GM23338 (cell line): Measurements from ENCODE around the gene SH3GL2. TPM values are rescaled to one million over a fixed set of nuclear protein-coding genes. Genes with fewer than 3 reads are reported as not detected.

Source experiments
- ATAC-seq: fragments of 200-7000 bp; cut with Tn5 transposase; 3 replicates; pipeline ENCODE4 v1.9.1; 2020
- DNase-seq: peaks from one replicate; pipeline ENCODE4 v3.0.0-alpha.2; 2015; ENCODE audit warnings: low spot score
- H2AFZ ChIP-seq: fragments of 200-600 bp; sonication (generic); 2 replicates; pipeline ENCODE4 v1.8.0; 2016; ENCODE audit warnings: antibody characterized with exemption, mild to moderate bottlenecking, moderate library complexity
- H3F3A ChIP-seq: fragments of 200-600 bp; sonication (generic); replicated peaks from 2 replicates; pipeline ENCODE4 v1.8.0; 2017; ENCODE audit warnings: antibody characterized with exemption, mixed run types, low read depth
- H3K27ac ChIP-seq: fragments of 200-600 bp; sonication (generic); 2 replicates; pipeline ENCODE4 v1.6.1; 2016; ENCODE audit warnings: low read depth
- H3K27me3 ChIP-seq: fragments of 200-600 bp; sonication (generic); 2 replicates; pipeline ENCODE4 v1.8.0; 2016; ENCODE audit warnings: mild to moderate bottlenecking, mixed run types, moderate library complexity; ENCODE audit not compliant: insufficient read depth
- H3K36me3 ChIP-seq: fragments of 200-600 bp; sonication (generic); 2 replicates; pipeline ENCODE4 v1.8.0; 2016; ENCODE audit warnings: mild to moderate bottlenecking; ENCODE audit not compliant: insufficient read depth
- H3K4me1 ChIP-seq: fragments of 200-600 bp; sonication (generic); 2 replicates; pipeline ENCODE4 v1.8.0; 2016; ENCODE audit warnings: mild to moderate bottlenecking, moderate library complexity; ENCODE audit not compliant: insufficient read depth
- H3K4me2 ChIP-seq: fragments of 200-600 bp; sonication (generic); 2 replicates; pipeline ENCODE4 v1.7.1; 2017; ENCODE audit warnings: mixed run types
- H3K4me3 ChIP-seq: fragments of 200-600 bp; sonication (generic); 2 replicates; pipeline ENCODE4 v1.6.1; 2016; ENCODE audit warnings: mixed run types
- H3K79me2 ChIP-seq: fragments of 200-600 bp; sonication (generic); replicated peaks from 2 replicates; pipeline ENCODE4 v1.8.0; 2017; ENCODE audit warnings: mild to moderate bottlenecking; ENCODE audit not compliant: insufficient read depth
- H3K9me2 ChIP-seq: fragments of 200-600 bp; sonication (generic); 2 replicates; pipeline ENCODE4 v1.8.0; 2017; ENCODE audit not compliant: insufficient read depth
- H4K20me1 ChIP-seq: fragments of 200-600 bp; sonication (generic); replicated peaks from 2 replicates; pipeline ENCODE4 v1.8.0; 2017; ENCODE audit warnings: mild to moderate bottlenecking; ENCODE audit not compliant: insufficient read depth
- H3K27ac Mint-ChIP-seq: 2 replicates; pipeline ENCODE4 v1.8.0; 2020; ENCODE audit warnings: inconsistent platforms, mild to moderate bottlenecking, moderate library complexity, mixed read lengths
- H3K27me3 Mint-ChIP-seq: 3 replicates; pipeline ENCODE4 v1.8.0; 2022; ENCODE audit warnings: low read depth, mild to moderate bottlenecking, moderate library complexity, mixed read lengths, inconsistent platforms; ENCODE audit not compliant: insufficient read depth, poor library complexity
- H3K36me3 Mint-ChIP-seq: 3 replicates; pipeline ENCODE4 v1.8.0; 2021; ENCODE audit warnings: low read depth, mild to moderate bottlenecking, inconsistent platforms, moderate library complexity, mixed read lengths
- H3K4me1 Mint-ChIP-seq: 3 replicates; pipeline ENCODE4 v1.8.0; 2020; ENCODE audit warnings: mild to moderate bottlenecking, inconsistent platforms, mixed read lengths
- H3K4me3 Mint-ChIP-seq: 3 replicates; pipeline ENCODE4 v1.8.0; 2021; ENCODE audit warnings: moderate library complexity, mild to moderate bottlenecking, inconsistent platforms, mixed read lengths
- H3K9me3 Mint-ChIP-seq: 3 replicates; pipeline ENCODE4 v1.8.0; 2020; ENCODE audit warnings: moderate library complexity, mild to moderate bottlenecking, inconsistent platforms, mixed read lengths
- CREB1 ChIP-seq: fragments of 250-450 bp; sonication (Bioruptor Pico); IDR thresholded peaks from 2 replicates; pipeline ENCODE4 v1.5.0; 2020; ENCODE audit warnings: low read depth, mild to moderate bottlenecking, moderate library complexity
- CTCF ChIP-seq, 2 experiments: fragments of 200-600 bp in 1 of 2; sonication (generic) in 1 of 2; conservative IDR thresholded peaks; 2 replicates each; pipeline versions ENCODE4 v1.5.1 to v1.6.1; 2016 to 2017; ENCODE audit warnings: antibody characterized with exemption in 2 of 2, low read depth in 2 of 2, mild to moderate bottlenecking in 2 of 2, moderate library complexity in 1 of 2
- ETS1 ChIP-seq: IDR thresholded peaks from 2 replicates; pipeline ENCODE4 v1.6.1; 2016; ENCODE audit warnings: antibody characterized with exemption
- EZH2 ChIP-seq: fragments of 200-600 bp; sonication (generic); IDR thresholded peaks from one replicate; pipeline ENCODE4 v1.8.0; 2017; ENCODE audit warnings: antibody characterized with exemption, mild to moderate bottlenecking, low read depth; ENCODE audit not compliant: unreplicated experiment
- EZH2phosphoT487 ChIP-seq: fragments of 200-600 bp; sonication (generic); IDR thresholded peaks from one replicate; pipeline ENCODE4 v1.8.1; 2018; ENCODE audit warnings: antibody characterized with exemption; ENCODE audit not compliant: unreplicated experiment
- JUNB ChIP-seq: IDR thresholded peaks from one replicate; pipeline ENCODE4 v1.6.1; 2016; ENCODE audit warnings: antibody characterized with exemption; ENCODE audit not compliant: unreplicated experiment
- NANOG ChIP-seq: IDR thresholded peaks from 2 replicates; pipeline ENCODE4 v1.6.1; 2016; ENCODE audit warnings: antibody characterized with exemption, borderline replicate concordance
- POLR2AphosphoS5 ChIP-seq: IDR thresholded peaks from 2 replicates; pipeline ENCODE4 v1.6.1; 2016; ENCODE audit warnings: antibody characterized with exemption, low read depth
- STAT1 ChIP-seq: IDR thresholded peaks from one replicate; pipeline ENCODE4 v1.6.1; 2016; ENCODE audit warnings: antibody characterized with exemption; ENCODE audit not compliant: unreplicated experiment
- ZNF114 ChIP-seq: fragments of 250-450 bp; sonication (Bioruptor Pico); IDR thresholded peaks from 2 replicates; pipeline ENCODE4 v1.5.0; 2020; ENCODE audit warnings: mild to moderate bottlenecking, moderate library complexity
- ZNF331 ChIP-seq: fragments of 250-450 bp; sonication (Bioruptor Pico); IDR thresholded peaks from 2 replicates; pipeline ENCODE4 v1.5.0; 2020; ENCODE audit warnings: low read depth, mild to moderate bottlenecking, moderate library complexity
- ZNF462 ChIP-seq: fragments of 250-450 bp; sonication (Bioruptor Pico); IDR thresholded peaks from 2 replicates; pipeline ENCODE4 v1.5.0; 2020; ENCODE audit warnings: mild to moderate bottlenecking, moderate library complexity
- polyA plus RNA-seq: library from polyadenylated mRNA; unstranded; fragments of >200 nt; fragmentation: Nextera tagmentation; extraction: Ambion mirVana; gene quantifications from 2 replicates; pipeline ENCODE4 v1.2.1, GENCODE V29; 2016
- total RNA-seq: library from RNA; depleted of rRNA; stranded (reverse); fragments of >200 nt; shearing (Covaris generic); gene quantifications from 2 replicates; pipeline ENCODE4 v1.2.3, GENCODE V29; 2014
- TF ChIP-seq, protein P1 (sequence below): IDR thresholded peaks from one replicate; pipeline ENCODE4 v1.6.1; 2018; ENCODE audit warnings: antibody characterized with exemption; ENCODE audit not compliant: unreplicated experiment

Gene SH3GL2
- total and polyA plus RNA-seq, 2 experiments from 2014 or later = 5.9 to 8.6 TPM

DNA sequence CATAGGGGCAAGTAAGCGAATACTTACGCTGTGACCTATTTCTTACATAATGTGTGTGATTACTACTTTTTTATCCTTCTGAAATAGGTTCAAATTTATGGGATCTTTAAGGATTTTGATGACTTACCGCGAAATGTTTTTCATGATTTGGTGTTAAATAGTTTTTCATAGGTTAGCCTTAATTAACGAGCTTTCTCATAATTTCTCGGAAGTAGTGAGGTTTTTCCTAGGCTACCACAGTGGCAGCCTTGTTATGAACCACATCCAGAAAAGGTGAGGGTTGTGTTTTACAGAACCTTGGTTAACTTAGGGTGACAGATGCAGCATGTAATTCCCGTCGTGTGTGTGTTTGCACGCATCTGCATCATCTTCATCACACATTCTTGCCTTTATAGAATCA, 1.3 kb downstream of the SH3GL2 start:
- no peak overlapping the region for H3K27ac ChIP-seq
- no peak overlapping the region for H3K27ac Mint-ChIP-seq
- H3K4me2 ChIP-seq = peak overlapping the region; percentile 81
- TF ChIP-seq ZNF462 (CRISPR knock-in tag) (no peak), NANOG (no peak), ZNF114 (CRISPR knock-in tag) (no peak), EZH2phosphoT487 (no peak), POLR2AphosphoS5 (no peak), STAT1 (no peak), JUNB (no peak), CTCF (conservative IDR thresholded peaks at IDR 0.05; ENCODE audit: low read depth in 2 of 2) (no peak), CREB1 (no peak), EZH2 (no peak), ZNF331 (no peak), ETS1 (no peak)
- TF ChIP-seq, protein P1, sequence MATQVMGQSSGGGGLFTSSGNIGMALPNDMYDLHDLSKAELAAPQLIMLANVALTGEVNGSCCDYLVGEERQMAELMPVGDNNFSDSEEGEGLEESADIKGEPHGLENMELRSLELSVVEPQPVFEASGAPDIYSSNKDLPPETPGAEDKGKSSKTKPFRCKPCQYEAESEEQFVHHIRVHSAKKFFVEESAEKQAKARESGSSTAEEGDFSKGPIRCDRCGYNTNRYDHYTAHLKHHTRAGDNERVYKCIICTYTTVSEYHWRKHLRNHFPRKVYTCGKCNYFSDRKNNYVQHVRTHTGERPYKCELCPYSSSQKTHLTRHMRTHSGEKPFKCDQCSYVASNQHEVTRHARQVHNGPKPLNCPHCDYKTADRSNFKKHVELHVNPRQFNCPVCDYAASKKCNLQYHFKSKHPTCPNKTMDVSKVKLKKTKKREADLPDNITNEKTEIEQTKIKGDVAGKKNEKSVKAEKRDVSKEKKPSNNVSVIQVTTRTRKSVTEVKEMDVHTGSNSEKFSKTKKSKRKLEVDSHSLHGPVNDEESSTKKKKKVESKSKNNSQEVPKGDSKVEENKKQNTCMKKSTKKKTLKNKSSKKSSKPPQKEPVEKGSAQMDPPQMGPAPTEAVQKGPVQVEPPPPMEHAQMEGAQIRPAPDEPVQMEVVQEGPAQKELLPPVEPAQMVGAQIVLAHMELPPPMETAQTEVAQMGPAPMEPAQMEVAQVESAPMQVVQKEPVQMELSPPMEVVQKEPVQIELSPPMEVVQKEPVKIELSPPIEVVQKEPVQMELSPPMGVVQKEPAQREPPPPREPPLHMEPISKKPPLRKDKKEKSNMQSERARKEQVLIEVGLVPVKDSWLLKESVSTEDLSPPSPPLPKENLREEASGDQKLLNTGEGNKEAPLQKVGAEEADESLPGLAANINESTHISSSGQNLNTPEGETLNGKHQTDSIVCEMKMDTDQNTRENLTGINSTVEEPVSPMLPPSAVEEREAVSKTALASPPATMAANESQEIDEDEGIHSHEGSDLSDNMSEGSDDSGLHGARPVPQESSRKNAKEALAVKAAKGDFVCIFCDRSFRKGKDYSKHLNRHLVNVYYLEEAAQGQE = no peak
- H3K36me3 Mint-ChIP-seq = 0 out of 3 replicates have a peak, but pooled peaks cover 4% of the 10 kb centered on the region
- H3K4me3 ChIP-seq = peak overlapping the region; percentile 86
- no peaks in the 10 kb centered on the region for H3K9me2 ChIP-seq
- H3K27me3 Mint-ChIP-seq = peaks cover 31% of the 10 kb centered on the region
- 0 out of 3 replicates have a peak, but pooled peaks cover 5% of the 10 kb centered on the region for H3K4me1 Mint-ChIP-seq
- no peaks in the 10 kb centered on the region for H3F3A ChIP-seq
- peaks cover 11% of the 10 kb centered on the region; the same call in 1 of the 2 replicates for H3K4me1 ChIP-seq
- no peak for ATAC-seq
- peak overlapping the region; percentile 85; the same call in 2 of the 3 replicates for H3K4me3 Mint-ChIP-seq
- H3K9me3 Mint-ChIP-seq = peaks cover 3% of the 10 kb centered on the region; the same call in 1 of the 3 replicates
- no peaks in the 10 kb centered on the region for H3K36me3 ChIP-seq
- no peak overlapping the region for H2AFZ ChIP-seq
- H3K79me2 ChIP-seq = peaks cover under 1% of the 10 kb centered on the region; the same call in 1 of the 2 replicates
- peaks cover 46% of the 10 kb centered on the region for H3K27me3 ChIP-seq
- peaks cover 8% of the 10 kb centered on the region for H4K20me1 ChIP-seq
- no peak for DNase-seq
